ENCODE data around the gene FHL2. TPM values are rescaled to one million over a fixed set of nuclear protein-coding genes. Genes with fewer than 3 reads are reported as not detected.

FHL2 gene
- polyA plus RNA-seq, 1 experiment, result 546 TPM

GRCh38 chr2:105325389-105325963, 73.4 kb downstream of the FHL2 start:
- no peak for TF ChIP-seq CTCF (IDR thresholded peaks at IDR 0.05; ENCODE audit: insufficient read depth, low read depth, low read length)
- Histone ChIP-seq H3K4me3 (ENCODE audit: low read depth, low read length) (no peak overlapping the region), H3K36me3 (ENCODE audit: control insufficient read depth, insufficient read depth, low read length) (peaks cover 2% of the 10 kb centered on the region; the same call in 1 of the 2 replicates), H3K27me3 (ENCODE audit: control insufficient read depth, insufficient read depth, low read length) (no peaks in the 10 kb centered on the region)
- peak; percentile 73 for DNase-seq (ENCODE audit: low read depth)
- CTCF ChIA-PET, result interaction anchor here (1.3 to 1.4 kb wide), 3 partner anchors 19 to 37 kb away, joined by 3 to 4 read pairs (median 3); no protein-coding TSS in a partner anchor
- POLR2A ChIA-PET, result no interaction called here

GRCh38 chr2:105324732-105325131, 74.1 kb downstream of the FHL2 start:
- no peaks in the 10 kb centered on the region for H3K27me3 ChIP-seq (ENCODE audit: control insufficient read depth, insufficient read depth, low read length)
- no peak for TF ChIP-seq CTCF (IDR thresholded peaks at IDR 0.05; ENCODE audit: insufficient read depth, low read depth, low read length)
- peaks cover 2% of the 10 kb centered on the region; the same call in 1 of the 2 replicates for H3K36me3 ChIP-seq (ENCODE audit: control insufficient read depth, insufficient read depth, low read length)
- peak; percentile 27 for DNase-seq (ENCODE audit: low read depth)
- no peak overlapping the region for H3K4me3 ChIP-seq (ENCODE audit: low read depth, low read length)
- CTCF ChIA-PET, result interaction anchor here (1.3 to 1.4 kb wide), 2 partner anchors 20 to 30 kb away, joined by 3 read pairs; no protein-coding TSS in a partner anchor
- POLR2A ChIA-PET, result no interaction called here

GRCh38 chr2:105324101-105324500, 74.8 kb downstream of the FHL2 start:
- no peak for TF ChIP-seq CTCF (IDR thresholded peaks at IDR 0.05; ENCODE audit: insufficient read depth, low read depth, low read length)
- CTCF ChIA-PET, result interaction anchor here (1.4 kb wide), 1 partner anchor 21 kb away, joined by 3 read pairs; no protein-coding TSS in a partner anchor
- POLR2A ChIA-PET, result no interaction called here
- peaks cover 2% of the 10 kb centered on the region; the same call in 1 of the 2 replicates for H3K36me3 ChIP-seq (ENCODE audit: control insufficient read depth, insufficient read depth, low read length)
- H3K4me3 ChIP-seq (ENCODE audit: low read depth, low read length), result no peak overlapping the region
- H3K27me3 ChIP-seq (ENCODE audit: control insufficient read depth, insufficient read depth, low read length), result no peaks in the 10 kb centered on the region
- DNase-seq (ENCODE audit: low read depth), result no peak

- no peak for TF ChIP-seq CTCF (IDR thresholded peaks at IDR 0.05; ENCODE audit: insufficient read depth, low read depth, low read length)
- Histone ChIP-seq H3K4me3 (ENCODE audit: low read depth, low read length) (no peak overlapping the region), H3K27me3 (ENCODE audit: control insufficient read depth, insufficient read depth, low read length) (no peaks in the 10 kb centered on the region), H3K36me3 (ENCODE audit: control insufficient read depth, insufficient read depth, low read length) (peaks cover 2% of the 10 kb centered on the region; the same call in 1 of the 2 replicates)
- ChIA-PET CTCF (interaction anchor here (0.5 to 1.5 kb wide), 4 partner anchors 9 to 28 kb away, joined by 3 to 4 read pairs (median 4); no protein-coding TSS in a partner anchor), POLR2A (no interaction called here)
- DNase-seq (ENCODE audit: low read depth), result no peak
Observed at GRCh38 chr2:105323111-105323510, 75.7 kb downstream of the FHL2 start.

DNA sequence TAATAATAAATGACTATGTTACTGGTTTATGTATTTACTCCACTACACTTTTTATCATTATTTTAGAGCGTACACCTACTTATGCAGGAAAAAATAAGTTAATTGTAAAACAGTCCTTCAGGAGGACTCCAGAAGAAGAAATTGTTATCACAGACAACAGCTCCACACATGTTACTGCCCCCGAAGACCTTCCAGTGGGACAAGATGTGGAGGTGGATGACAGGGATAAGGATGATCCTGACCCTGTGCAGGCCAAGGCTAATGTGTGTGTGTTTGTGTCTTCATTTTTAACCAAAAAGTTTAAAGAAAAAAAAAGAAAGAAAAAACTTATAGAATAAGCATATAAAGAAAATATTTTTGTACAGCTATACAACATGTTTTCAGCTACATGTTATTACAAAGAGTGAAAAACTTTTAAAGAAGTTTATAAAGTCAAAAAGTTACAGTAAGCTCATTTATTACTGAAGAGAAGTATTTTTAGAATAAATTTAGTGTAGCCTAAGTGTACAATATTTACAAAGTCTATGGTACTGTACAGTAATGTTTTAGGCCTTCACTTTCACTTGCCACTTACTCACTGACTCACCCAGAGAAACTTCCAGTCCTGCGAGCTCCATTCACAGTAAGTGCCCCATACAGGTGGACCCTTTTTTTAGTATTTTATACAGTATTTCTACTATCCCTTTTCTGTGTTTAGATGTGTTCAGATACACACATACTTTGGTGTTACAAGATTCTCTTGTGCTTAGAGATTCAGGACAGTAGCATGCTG, 76.8 kb downstream of the FHL2 start:
- no peak for DNase-seq (ENCODE audit: low read depth)
- ChIA-PET CTCF (interaction anchor here (0.6 to 1.5 kb wide), 5 partner anchors 9 to 27 kb away, joined by 3 to 4 read pairs (median 3); no protein-coding TSS in a partner anchor), POLR2A (no interaction called here)
- TF ChIP-seq CTCF (IDR thresholded peaks at IDR 0.05; ENCODE audit: insufficient read depth, low read depth, low read length), result no peak
- peaks cover 2% of the 10 kb centered on the region; the same call in 1 of the 2 replicates for H3K36me3 ChIP-seq (ENCODE audit: control insufficient read depth, insufficient read depth, low read length)
- H3K4me3 ChIP-seq (ENCODE audit: low read depth, low read length), result no peak overlapping the region
- no peaks in the 10 kb centered on the region for H3K27me3 ChIP-seq (ENCODE audit: control insufficient read depth, insufficient read depth, low read length)
